GM13976 (cell line): ENCODE measurements around the gene TTC7B.

Experiments
- DNase-seq: peaks from one replicate; pipeline ENCODE4 v3.0.0; 2012; ENCODE audit warnings: low spot score
- CTCF ChIP-seq: IDR thresholded peaks from 2 replicates; pipeline ENCODE4 v1.5.1; 2012; ENCODE audit warnings: borderline replicate concordance, mild to moderate bottlenecking; ENCODE audit not compliant: insufficient read depth; ENCODE audit errors: extremely low read depth, missing control alignments, control extremely low read depth
- in situ Hi-C: fragments of 300-500 bp; cut with MboI; formaldehyde crosslinking; loops from one replicate; pipeline ENCODE4 v1.12.0; 2022; ENCODE audit warnings: low sequenced_read_pairs, mixed read lengths, inconsistent platforms; ENCODE audit not compliant: unreplicated experiment

TTC7B gene

GRCh38 chr14:90811641-90812040 is 4.6 kb downstream of the TTC7B start:
- in situ Hi-C loops: no loop called here
- TF ChIP-seq CTCF: no peak
- no peak for DNase-seq

- no peak for TF ChIP-seq CTCF
- no peak for DNase-seq
- in situ Hi-C loops: no loop called here
Measured at GRCh38 chr14:90810806-90811205, 5.4 kb downstream of the TTC7B start.

- DNase-seq: no peak
- in situ Hi-C loops: no loop called here
- no peak for TF ChIP-seq CTCF
Measured at GRCh38 chr14:90809530-90810312, 6.5 kb downstream of the TTC7B start.

GRCh38 chr14:90808759-90809529 is 7.3 kb downstream of the TTC7B start:
- no peak for DNase-seq
- TF ChIP-seq CTCF: no peak
- in situ Hi-C loops: no loop called here

GRCh38 chr14:90807060-90807459 is 9.2 kb downstream of the TTC7B start:
- no peak for TF ChIP-seq CTCF
- in situ Hi-C loops: no loop called here
- no peak for DNase-seq

GRCh38 chr14:90805662-90806540 is 10.3 kb downstream of the TTC7B start:
- in situ Hi-C loops: no loop called here
- TF ChIP-seq CTCF: no peak
- DNase-seq: no peak
